Metanephros (tissue), 2 donors: ENCODE results near the gene TBC1D9B. TPM values are rescaled to one million over a fixed set of nuclear protein-coding genes. Genes with fewer than 3 reads are reported as not detected.

Source experiments
- small RNA-seq: library from RNA; depleted of rRNA; stranded (forward); fragments of <200 nt; gene quantifications from one replicate; pipeline ENCODE3, GENCODE V24; 2014; ENCODE audit warnings: low replicate concordance
- total RNA-seq: library from RNA; depleted of rRNA; stranded (reverse); fragments of >200 nt; gene quantifications from one replicate; pipeline ENCODE4 v1.2.3, GENCODE V29; 2014

The TBC1D9B gene
- total RNA-seq, result 100 TPM

GRCh38 chr5:179907556-179908324 is at the start of gene TBC1D9B:
Gene TBC1D9B, minus strand, starts transcription at chr5:179907897. Its CDS starts 76 bp downstream, at chr5:179907821.

DNA sequence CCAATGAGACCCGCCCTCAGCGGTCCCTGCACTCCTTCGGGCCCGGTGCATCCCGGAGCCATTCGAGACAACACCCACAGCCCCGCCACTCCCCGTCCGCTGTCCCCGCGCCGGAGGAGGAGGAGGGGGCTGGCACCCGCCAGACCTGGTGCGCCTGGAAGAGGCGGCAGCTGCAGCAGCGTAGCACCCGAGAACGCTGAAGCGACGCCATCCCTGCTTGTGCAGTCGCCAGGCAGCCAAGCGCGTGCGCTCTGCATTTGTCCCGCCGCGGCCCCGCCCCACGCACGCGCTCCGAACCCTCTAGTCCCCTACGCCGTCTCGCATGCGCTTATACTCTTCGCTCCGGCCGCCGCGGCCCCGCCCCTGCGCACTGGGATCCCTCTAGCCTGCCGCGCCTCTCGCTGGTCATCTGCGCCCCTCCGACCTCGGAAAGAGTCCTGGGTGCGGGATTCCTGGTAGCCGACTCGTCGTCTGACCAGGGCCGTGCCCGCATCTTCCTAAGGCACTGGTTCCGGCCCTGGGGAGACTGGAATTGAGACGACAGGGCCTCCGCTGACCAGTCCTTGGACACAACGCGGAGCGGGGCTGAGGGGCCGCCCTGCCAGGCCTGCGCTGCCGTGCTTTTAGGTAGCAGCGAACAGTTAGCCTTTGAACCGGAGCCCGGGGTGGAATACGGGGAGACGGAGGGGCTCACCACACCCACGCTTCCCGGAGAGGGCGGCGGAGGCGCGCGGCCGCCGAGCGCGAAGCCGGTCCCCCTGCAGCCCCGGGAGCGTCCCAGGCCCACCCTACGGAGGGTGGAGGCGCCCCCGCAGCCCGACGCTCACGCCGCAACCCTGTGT is 48.9 kb downstream of the TBC1D9B start, which contains the start of gene MRNIP:
TSS of gene MRNIP (minus strand) at position 232 of the 842 bp plus-strand sequence. CDS start at position 211, 21 bp downstream.

DNA sequence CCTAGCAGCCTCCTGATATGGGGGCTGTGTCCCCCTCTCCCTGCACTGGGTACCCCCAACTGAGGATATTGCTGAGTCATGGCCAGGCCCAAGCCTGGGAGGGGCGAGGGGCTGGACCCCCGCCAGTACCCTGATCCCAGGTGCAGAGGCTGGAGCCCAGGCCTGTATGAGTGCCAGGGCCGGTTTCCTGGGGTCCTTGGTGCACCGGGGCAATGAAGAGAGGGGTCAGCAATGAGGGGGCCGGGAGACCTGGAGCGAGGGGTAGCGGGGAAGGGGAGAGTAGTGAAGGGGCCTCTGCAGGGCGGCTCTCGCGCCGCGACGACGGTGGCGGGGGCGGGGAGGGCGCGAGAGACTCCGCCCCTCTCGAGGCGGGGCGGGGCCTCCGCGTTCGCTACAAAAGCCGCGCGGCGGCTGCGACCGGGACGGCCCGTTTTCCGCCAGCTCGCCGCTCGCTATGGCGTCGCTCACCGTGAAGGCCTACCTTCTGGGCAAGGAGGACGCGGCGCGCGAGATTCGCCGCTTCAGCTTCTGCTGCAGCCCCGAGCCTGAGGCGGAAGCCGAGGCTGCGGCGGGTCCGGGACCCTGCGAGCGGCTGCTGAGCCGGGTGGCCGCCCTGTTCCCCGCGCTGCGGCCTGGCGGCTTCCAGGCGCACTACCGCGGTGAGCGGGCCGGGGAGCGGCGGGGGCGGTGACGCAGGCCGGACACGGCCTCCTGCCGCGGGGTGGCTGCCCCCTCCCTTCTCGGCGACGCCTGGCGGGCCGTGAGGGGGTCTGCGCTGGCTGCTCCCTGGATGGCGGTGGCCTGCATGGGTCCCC is 87.0 kb downstream of the TBC1D9B start, which contains the start of gene SQSTM1:
TSS of gene SQSTM1 (plus strand) at position 423 of the 815 bp plus-strand sequence. CDS start at position 455, 32 bp downstream.

Small RNA genes lying within 50 kb of the gene (small RNA-seq; reads per million reads assigned to genes)
- gene RF00019, result not detected

Other genes starting within 250 kb of the TBC1D9B start
- gene CBY3, start 226.9 kb downstream of the TBC1D9B start, total RNA-seq, result 0.58 TPM
- gene CANX, start 208.9 kb downstream of the TBC1D9B start, total RNA-seq, result 650 TPM
- gene MAML1, start 175.1 kb downstream of the TBC1D9B start, total RNA-seq, result 30.2 TPM
- gene LTC4S, start 113.9 kb downstream of the TBC1D9B start, total RNA-seq, result 1.5 TPM
- gene MGAT4B, start 101.0 kb downstream of the TBC1D9B start, total RNA-seq, result 119 TPM
- gene SQSTM1, start 87.0 kb downstream of the TBC1D9B start, total RNA-seq, result 645 TPM
- 35.3 TPM for gene MRNIP, start 49.1 kb downstream of the TBC1D9B start, total RNA-seq
- 59.7 TPM for gene RNF130, start 163.9 kb upstream of the TBC1D9B start, total RNA-seq